ENCODE results near the gene KIAA1549. TPM values are rescaled to one million over a fixed set of nuclear protein-coding genes. Genes with fewer than 3 reads are reported as not detected.

KIAA1549 gene
- total RNA-seq, 1 donor from 2014 or later = 24.4 TPM

DNA sequence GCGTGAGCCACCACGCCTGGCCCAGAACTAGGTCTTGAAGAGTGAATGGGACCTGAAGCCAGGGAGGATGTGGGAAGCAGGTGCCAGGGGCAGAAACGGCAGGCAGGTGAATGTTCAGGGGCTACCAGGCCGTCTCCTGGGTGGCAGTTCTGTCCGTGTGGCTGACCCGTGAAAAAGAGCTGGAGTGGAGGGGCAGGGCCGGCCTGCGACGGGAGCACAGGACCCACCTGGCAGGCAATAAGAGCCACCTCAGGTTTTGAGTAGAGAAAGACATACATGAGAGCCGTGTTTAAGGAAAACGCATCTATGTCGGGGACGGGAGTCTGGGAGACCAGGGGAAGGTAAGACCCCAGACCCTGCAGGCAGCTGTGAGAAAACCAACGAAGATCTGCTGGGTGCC, 112.5 kb downstream of the KIAA1549 start:
- Mint-ChIP-seq H3K27ac (no peak overlapping the region), H3K4me3 (no peak overlapping the region), H3K27me3 (no peaks in the 10 kb centered on the region), H3K36me3 (peaks cover 35% of the 10 kb centered on the region), H3K9me3 (no peaks in the 10 kb centered on the region), H3K4me1 (ENCODE audit: unreplicated experiment) (peaks cover 5% of the 10 kb centered on the region)
- no peak for DNase-seq (ENCODE audit: extremely low spot score, unreplicated experiment)
- no peak for TF ChIP-seq CTCF (conservative IDR thresholded peaks at IDR 0.05)

DNA sequence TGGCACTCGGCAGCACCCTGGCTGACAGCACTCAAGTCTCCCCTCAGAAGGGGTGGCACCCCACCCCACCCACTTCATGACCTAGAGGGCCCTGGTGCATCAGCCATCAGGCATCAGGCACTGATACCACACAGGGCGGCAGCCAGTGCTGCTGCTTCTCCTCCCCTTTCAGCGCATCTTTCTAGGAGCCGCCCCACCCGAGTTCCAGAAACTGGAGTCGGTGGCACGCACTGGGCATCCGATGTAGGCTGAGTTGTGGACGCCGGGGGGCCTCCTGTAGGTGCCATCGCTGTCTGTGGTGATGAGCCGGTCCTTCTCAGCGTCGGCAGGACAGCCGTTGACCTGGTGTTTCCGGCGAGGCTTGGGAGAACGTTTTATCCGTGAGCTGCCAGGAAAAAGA, 113.4 kb downstream of the KIAA1549 start:
- H3K27ac Mint-ChIP-seq = no peak overlapping the region
- no peaks in the 10 kb centered on the region for H3K9me3 Mint-ChIP-seq
- DNase-seq (ENCODE audit: extremely low spot score, unreplicated experiment) = no peak

DNA sequence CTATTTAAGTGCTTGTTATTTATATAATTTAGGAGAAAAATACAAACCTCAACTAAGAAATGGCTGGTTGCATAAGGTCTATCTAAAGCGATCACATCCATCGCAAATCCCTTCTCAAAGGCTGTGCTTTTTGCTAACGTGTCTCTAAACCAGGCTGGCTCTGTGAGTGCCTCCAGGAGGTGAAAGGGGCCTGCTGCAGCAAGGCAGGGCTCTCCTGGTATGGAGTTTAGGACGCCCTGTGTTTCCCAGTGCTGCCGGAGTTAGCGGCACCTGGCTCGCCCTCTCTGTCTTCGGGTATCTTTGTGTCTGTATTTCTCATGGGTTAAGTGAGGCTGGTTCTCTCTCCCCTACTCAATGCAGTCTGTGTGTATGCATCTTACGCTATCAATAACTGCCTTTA, 114.8 kb downstream of the KIAA1549 start:
- no peak for DNase-seq (ENCODE audit: extremely low spot score, unreplicated experiment)
- Mint-ChIP-seq H3K9me3 (no peaks in the 10 kb centered on the region), H3K36me3 (peaks cover 25% of the 10 kb centered on the region), H3K27ac (no peak overlapping the region), H3K27me3 (no peaks in the 10 kb centered on the region), H3K4me1 (ENCODE audit: unreplicated experiment) (no peaks in the 10 kb centered on the region), H3K4me3 (no peak overlapping the region)
- TF ChIP-seq CTCF (conservative IDR thresholded peaks at IDR 0.05) = no peak

More for the DNA sequence above, 113.4 kb downstream of the KIAA1549 start:
- Mint-ChIP-seq H3K4me1 (ENCODE audit: unreplicated experiment) (peaks cover under 1% of the 10 kb centered on the region), H3K27me3 (no peaks in the 10 kb centered on the region), H3K4me3 (no peak overlapping the region), H3K36me3 (peaks cover 31% of the 10 kb centered on the region)
- TF ChIP-seq CTCF (conservative IDR thresholded peaks at IDR 0.05) = no peak

DNA sequence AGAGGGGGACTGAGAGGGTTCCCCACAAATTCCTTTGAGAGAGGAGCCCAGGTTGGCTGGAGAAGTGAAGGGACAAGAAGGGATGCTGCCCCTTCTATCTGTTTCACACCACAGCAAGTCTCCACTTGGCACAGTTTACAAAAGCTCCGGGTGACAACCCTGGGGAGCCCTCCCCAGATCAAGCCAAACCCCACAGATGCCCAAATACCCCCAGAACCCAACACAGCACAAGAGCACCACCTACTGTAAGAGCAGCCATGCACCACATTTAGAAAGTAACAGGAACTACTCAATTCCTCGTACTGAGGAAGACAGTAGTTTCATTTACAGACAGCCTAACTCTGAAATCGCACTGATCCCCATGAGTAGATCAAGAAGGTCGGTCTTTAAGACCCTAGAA, 115.3 kb downstream of the KIAA1549 start:
- no peaks in the 10 kb centered on the region for H3K4me1 Mint-ChIP-seq (ENCODE audit: unreplicated experiment)

GRCh38 chr7:138864667-138865066, 116.5 kb downstream of the KIAA1549 start:
- H3K36me3 Mint-ChIP-seq = peaks cover 30% of the 10 kb centered on the region
- H3K27ac Mint-ChIP-seq = no peak overlapping the region
- TF ChIP-seq CTCF (conservative IDR thresholded peaks at IDR 0.05) = no peak
- no peaks in the 10 kb centered on the region for H3K9me3 Mint-ChIP-seq
- no peaks in the 10 kb centered on the region for H3K27me3 Mint-ChIP-seq
- DNase-seq (ENCODE audit: extremely low spot score, unreplicated experiment) = no peak
- no peaks in the 10 kb centered on the region for H3K4me1 Mint-ChIP-seq (ENCODE audit: unreplicated experiment)
- no peak overlapping the region for H3K4me3 Mint-ChIP-seq

More for the DNA sequence above, 115.3 kb downstream of the KIAA1549 start:
- no peak for DNase-seq (ENCODE audit: extremely low spot score, unreplicated experiment)
- Mint-ChIP-seq H3K27ac (no peak overlapping the region), H3K4me3 (no peak overlapping the region), H3K36me3 (peaks cover 26% of the 10 kb centered on the region), H3K27me3 (no peaks in the 10 kb centered on the region), H3K9me3 (no peaks in the 10 kb centered on the region)
- TF ChIP-seq CTCF (conservative IDR thresholded peaks at IDR 0.05) = no peak

GRCh38 chr7:138863931-138864330, 117.3 kb downstream of the KIAA1549 start:
- Mint-ChIP-seq H3K27ac (no peak overlapping the region), H3K36me3 (peaks cover 35% of the 10 kb centered on the region), H3K27me3 (no peaks in the 10 kb centered on the region), H3K4me3 (no peak overlapping the region), H3K4me1 (ENCODE audit: unreplicated experiment) (no peaks in the 10 kb centered on the region), H3K9me3 (no peaks in the 10 kb centered on the region)
- TF ChIP-seq CTCF (conservative IDR thresholded peaks at IDR 0.05) = no peak
- DNase-seq (ENCODE audit: extremely low spot score, unreplicated experiment) = no peak

All from type B pancreatic cell (in vitro differentiated cells).